ENCODE results near the gene ACOD1. TPM values are rescaled to one million over a fixed set of nuclear protein-coding genes. Genes with fewer than 3 reads are reported as not detected.
"Not testable (repeated sequence)": the region's sequence is repeated elsewhere in the genome, so short reads cannot be mapped to it uniquely, and the experiment has no call there.

ACOD1 gene
- total and polyA plus RNA-seq, 8 donors, result 0.05 TPM; not detected in 7

- Histone ChIP-seq H3K4me1 (no peaks in the 10 kb centered on the region), H3K27me3 (peaks cover 0 to 4% (median 0%) of the 10 kb centered on the region in 3 donors), H3K36me3 (no peaks in the 10 kb centered on the region), H3K27ac (no peak overlapping the region), H3K4me3 (no peak overlapping the region), H3K9me3 (peaks cover 0 to 27% (median 21%) of the 10 kb centered on the region in 4 donors)
- intact Hi-C loops (cut with DNase I; ENCODE audit: low total_unique reads), result no loop called here
- WGBS, 5 donors, result 70 to 85% (median 76%) methylated on average over 4 of the region's 4 CpGs
- TF ChIP-seq POLR2A (IDR thresholded peaks at IDR 0.05), result no peak
- no peak for TF ChIP-seq POLR2AphosphoS5 (IDR thresholded peaks at IDR 0.05)
- TF ChIP-seq CTCF (IDR thresholded peaks at IDR 0.05), result no peak
- TF ChIP-seq EP300 (IDR thresholded peaks at IDR 0.05), result no peak
- no peak for DNase-seq
These were observed 10.6 kb downstream of the ACOD1 start for GRCh38 chr13:76958841-76959432.

GRCh38 chr13:76959734-76960133 lies 11.4 kb downstream of the ACOD1 start:
- peaks cover 0 to 27% (median 21%) of the 10 kb centered on the region in 4 donors for H3K9me3 ChIP-seq
- H3K36me3 ChIP-seq; H3K4me3 ChIP-seq; intact Hi-C loops (cut with DNase I; ENCODE audit: low total_unique reads); H3K27ac ChIP-seq; DNase-seq; H3K27me3 ChIP-seq; H3K4me1 ChIP-seq: not testable (repeated sequence)

DNA sequence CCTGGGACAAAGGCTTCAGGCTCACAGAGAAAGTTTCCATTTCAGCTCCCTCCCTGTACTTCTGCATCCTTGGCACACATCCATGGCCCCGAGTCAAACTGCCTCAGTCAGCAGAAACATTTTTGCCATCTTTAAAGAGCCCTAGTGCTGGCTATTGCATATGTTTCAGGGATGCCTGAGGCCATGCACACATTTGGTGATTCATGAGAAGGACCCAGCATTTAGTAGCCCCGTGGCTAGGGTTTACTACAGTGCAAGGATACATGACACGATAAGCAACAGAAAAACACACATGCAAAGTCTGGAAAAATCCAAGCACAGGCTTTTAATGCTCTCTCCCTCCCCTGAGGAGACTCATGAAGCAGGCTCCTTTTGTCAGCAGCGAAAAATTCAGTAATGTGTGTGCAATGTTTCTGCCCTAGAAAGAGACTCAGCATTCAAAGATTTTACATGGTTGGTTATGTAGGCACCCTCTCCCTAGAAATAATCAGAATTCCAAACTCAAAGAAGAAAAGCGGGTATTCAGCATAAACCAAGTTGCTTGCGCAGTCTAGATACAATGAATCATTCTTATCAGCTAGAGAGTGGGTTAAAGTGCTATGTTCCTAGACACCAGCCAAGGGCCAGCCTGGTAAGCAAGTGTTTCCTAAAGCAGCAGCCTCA lies 17.6 kb downstream of the ACOD1 start:
- TF ChIP-seq POLR2AphosphoS5 (IDR thresholded peaks at IDR 0.05), result no peak
- TF ChIP-seq POLR2A (IDR thresholded peaks at IDR 0.05), result no peak
- TF ChIP-seq EP300 (IDR thresholded peaks at IDR 0.05), result no peak
- TF ChIP-seq CTCF (IDR thresholded peaks at IDR 0.05), result no peak
- peaks cover 0 to 10% (median 0%) of the 10 kb centered on the region in 3 donors for H3K27me3 ChIP-seq
- peaks cover 0 to 5% (median 2%) of the 10 kb centered on the region in 4 donors for H3K9me3 ChIP-seq
- no peaks in the 10 kb centered on the region for H3K36me3 ChIP-seq
- intact Hi-C loops (cut with DNase I; ENCODE audit: low total_unique reads), result no loop called here
- H3K4me3 ChIP-seq, result no peak overlapping the region
- 31 to 44% (median 41%) methylated on average over 6 of the region's 6 CpGs for WGBS, 5 donors
- peaks cover 7 to 12% (median 10%) of the 10 kb centered on the region in 4 donors for H3K4me1 ChIP-seq
- no peak overlapping the region for H3K27ac ChIP-seq
- DNase-seq, result peak; percentile 33 to 82

DNA sequence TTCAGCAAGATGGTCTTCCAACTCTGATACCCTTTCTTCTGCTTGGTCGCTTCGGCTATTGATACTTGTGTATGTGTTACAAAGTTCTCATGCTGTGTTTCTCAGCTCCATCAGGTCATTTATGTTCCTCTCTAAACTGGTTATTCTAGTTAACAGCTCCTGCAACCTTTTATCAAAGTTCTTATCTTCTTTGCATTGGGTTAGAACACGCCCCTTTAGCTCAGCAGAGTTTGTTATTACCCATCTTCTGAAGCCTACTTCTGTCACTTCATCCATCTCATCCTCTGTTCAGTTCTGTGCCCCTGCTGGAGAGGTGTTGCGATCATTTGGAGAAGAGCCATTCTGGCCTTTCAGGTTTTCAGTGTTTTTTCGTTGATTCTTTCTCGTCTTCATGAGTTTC lies 18.7 kb downstream of the ACOD1 start:
- Histone ChIP-seq H3K36me3 (no peaks in the 10 kb centered on the region), H3K9me3 (no peaks in the 10 kb centered on the region), H3K4me1 (peaks cover 7 to 13% (median 10%) of the 10 kb centered on the region in 4 donors), H3K4me3 (no peak overlapping the region), H3K27me3 (peaks cover 0 to 10% (median 0%) of the 10 kb centered on the region in 3 donors), H3K27ac (no peak overlapping the region)
- TF ChIP-seq POLR2A (IDR thresholded peaks at IDR 0.05), result no peak
- DNase-seq, result no peak
- 51 to 76% (median 59%) methylated on average over 6 of the region's 6 CpGs for WGBS, 5 donors
- intact Hi-C loops (cut with DNase I; ENCODE audit: low total_unique reads), result no loop called here

DNA sequence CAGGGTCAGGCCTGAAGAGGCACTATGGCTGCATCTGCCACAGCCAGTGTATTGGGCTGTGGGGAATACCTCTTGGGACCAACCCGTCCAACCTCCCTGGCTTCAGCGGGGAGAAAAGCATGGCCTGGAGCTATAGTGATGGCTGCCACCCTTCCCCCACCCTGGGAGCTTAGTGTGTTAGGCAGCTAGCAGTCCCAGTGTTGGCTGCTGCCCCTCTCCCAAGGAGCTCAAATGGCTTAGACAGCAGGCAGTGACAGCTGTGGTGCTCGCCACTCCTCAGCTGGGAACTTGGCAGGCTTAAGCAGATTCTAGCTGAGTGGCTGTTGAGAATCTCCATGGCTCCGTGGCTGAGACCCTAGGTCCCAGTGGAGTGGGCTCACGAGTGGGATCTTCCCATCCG lies 19.7 kb downstream of the ACOD1 start:
- peaks cover 0 to 10% (median 0%) of the 10 kb centered on the region in 3 donors for H3K27me3 ChIP-seq
- no peak overlapping the region for H3K27ac ChIP-seq
- WGBS, 5 donors, result 87 to 100% (median 88%) methylated on average over 3 to 6 of the region's 6 CpGs
- H3K4me3 ChIP-seq, result no peak overlapping the region
- no peaks in the 10 kb centered on the region for H3K9me3 ChIP-seq
- TF ChIP-seq POLR2A (IDR thresholded peaks at IDR 0.05) (no peak), EP300 (IDR thresholded peaks at IDR 0.05) (no peak), POLR2AphosphoS5 (IDR thresholded peaks at IDR 0.05) (no peak), CTCF (IDR thresholded peaks at IDR 0.05) (no peak)
- no peaks in the 10 kb centered on the region for H3K36me3 ChIP-seq
- peaks cover 7 to 20% (median 10%) of the 10 kb centered on the region in 4 donors for H3K4me1 ChIP-seq
- no peak for DNase-seq
- intact Hi-C loops (cut with DNase I; ENCODE audit: low total_unique reads), result no loop called here
